Left ventricle myocardium superior (tissue), 1 donor: Measurements from ENCODE around the gene CGB8. TPM values are rescaled to one million over a fixed set of nuclear protein-coding genes. Genes with fewer than 3 reads are reported as not detected.
"Not testable (repeated sequence)": the region's sequence is repeated elsewhere in the genome, so short reads cannot be mapped to it uniquely, and the experiment has no call there.

Experiments used
- ATAC-seq: fragments of 200-7000 bp; cut with Tn5 transposase; one replicate; pipeline ENCODE4 v1.9.1; 2020; ENCODE audit warnings: mild to moderate bottlenecking, moderate library complexity
- DNase-seq: peaks from one replicate; pipeline ENCODE4 v3.0.0-alpha.2; 2020
- intact Hi-C: fragments of 100-400 bp; cut with micrococcal nuclease; formaldehyde crosslinking; loops from one replicate; pipeline ENCODE4 v1.11.0; 2022
- long read RNA-seq: library from polyadenylated mRNA; unstranded; transcript quantifications from one replicate; pipeline ENCODE4 v2.0.0, GENCODE V29; 2021
- total RNA-seq: library from RNA; stranded (reverse); fragmentation: NEBNext Ultra II Directional; extraction: Animal tissue kit (Norgen Biotek cat#: 25700); gene quantifications from one replicate; pipeline ENCODE4 v1.2.1, GENCODE V29; 2021
- donor health status: DM: no; HTN: yes; CAD: no; lungs with severe emphysema.

The CGB8 gene
- total RNA-seq: not detected
- long read RNA-seq: 0 reads

GRCh38 chr19:49049011-49049410 is at the start of gene CGB8:
TSS of gene CGB8 (minus strand) at chr19:49049111. CDS start at chr19:49048739, 372 bp downstream.
- DNase-seq, intact Hi-C loops, ATAC-seq: not testable (repeated sequence)

- peak; percentile 62 for ATAC-seq
- intact Hi-C loops: loop anchor here (10.0 kb wide), 1 partner anchor 47 kb away; no protein-coding TSS in a partner anchor
- DNase-seq: peak; percentile 71
These were observed 48.8 kb upstream of the CGB8 start for GRCh38 chr19:49097453-49098288.

GRCh38 chr19:49094505-49095482 is 45.9 kb upstream of the CGB8 start:
- intact Hi-C loops: loop anchor here (10.0 kb wide), 1 partner anchor 50 kb away; no protein-coding TSS in a partner anchor

GRCh38 chr19:49092686-49093085 is 43.8 kb upstream of the CGB8 start:
- no peak for DNase-seq
- ATAC-seq: no peak
- intact Hi-C loops: loop anchor here (10.0 kb wide), 1 partner anchor 52 kb away; no protein-coding TSS in a partner anchor

More at GRCh38 chr19:49094505-49095482, 45.9 kb upstream of the CGB8 start:
- peak; percentile 79 for DNase-seq
- peak; percentile 95 for ATAC-seq

GRCh38 chr19:49091391-49092038 is 42.6 kb upstream of the CGB8 start:
- DNase-seq (no peak), ATAC-seq (no peak)
- intact Hi-C loops: loop anchor here (10.0 kb wide), 1 partner anchor 53 kb away; no protein-coding TSS in a partner anchor

- ATAC-seq (no peak), DNase-seq (no peak)
- intact Hi-C loops: no loop called here
These were observed 37.4 kb upstream of the CGB8 start for GRCh38 chr19:49086296-49086695.

GRCh38 chr19:49085868-49086232 is 36.9 kb upstream of the CGB8 start:
- ATAC-seq (no peak), DNase-seq (no peak)
- intact Hi-C loops: no loop called here

- ATAC-seq: peak; percentile 98
These were observed 36.3 kb upstream of the CGB8 start, which contains the start of gene SNRNP70 for GRCh38 chr19:49085020-49085867. TSS of gene SNRNP70 (plus strand) at chr19:49085451. CDS start at chr19:49086415, 964 bp downstream.

GRCh38 chr19:49084206-49085019 is 35.5 kb upstream of the CGB8 start:
- ATAC-seq: no peak
- no peak for DNase-seq
- intact Hi-C loops: no loop called here

More at GRCh38 chr19:49085020-49085867, 36.3 kb upstream of the CGB8 start, which contains the start of gene SNRNP70:
- DNase-seq: peak; percentile 100
- intact Hi-C loops: no loop called here

- DNase-seq: no peak
- intact Hi-C loops: no loop called here
- no peak for ATAC-seq
These were observed 32.4 kb upstream of the CGB8 start for GRCh38 chr19:49081273-49081672.

GRCh38 chr19:49080392-49080791 is 31.5 kb upstream of the CGB8 start:
- DNase-seq: no peak
- intact Hi-C loops: no loop called here
- ATAC-seq: no peak

- intact Hi-C loops: not testable (repeated sequence)
- ATAC-seq: peak; percentile 60
- peak; percentile 82 for DNase-seq
These were observed 26.0 kb upstream of the CGB8 start for GRCh38 chr19:49074869-49075268.

GRCh38 chr19:49073514-49074378 is 24.8 kb upstream of the CGB8 start:
- intact Hi-C loops: no loop called here
- ATAC-seq (peak; percentile 64), DNase-seq (no peak)

GRCh38 chr19:49071860-49072547 is 23.1 kb upstream of the CGB8 start:
- intact Hi-C loops: no loop called here
- ATAC-seq: no peak
- DNase-seq: no peak

- ATAC-seq: no peak
- intact Hi-C loops: no loop called here
- no peak for DNase-seq
These were observed 21.5 kb upstream of the CGB8 start for GRCh38 chr19:49070416-49070815.

- ATAC-seq (no peak), DNase-seq (no peak)
- intact Hi-C loops: no loop called here
These were observed 20.1 kb upstream of the CGB8 start for GRCh38 chr19:49069026-49069425.
